ENCODE measurements around the gene LRRC66.

LRRC66 gene, protein sequence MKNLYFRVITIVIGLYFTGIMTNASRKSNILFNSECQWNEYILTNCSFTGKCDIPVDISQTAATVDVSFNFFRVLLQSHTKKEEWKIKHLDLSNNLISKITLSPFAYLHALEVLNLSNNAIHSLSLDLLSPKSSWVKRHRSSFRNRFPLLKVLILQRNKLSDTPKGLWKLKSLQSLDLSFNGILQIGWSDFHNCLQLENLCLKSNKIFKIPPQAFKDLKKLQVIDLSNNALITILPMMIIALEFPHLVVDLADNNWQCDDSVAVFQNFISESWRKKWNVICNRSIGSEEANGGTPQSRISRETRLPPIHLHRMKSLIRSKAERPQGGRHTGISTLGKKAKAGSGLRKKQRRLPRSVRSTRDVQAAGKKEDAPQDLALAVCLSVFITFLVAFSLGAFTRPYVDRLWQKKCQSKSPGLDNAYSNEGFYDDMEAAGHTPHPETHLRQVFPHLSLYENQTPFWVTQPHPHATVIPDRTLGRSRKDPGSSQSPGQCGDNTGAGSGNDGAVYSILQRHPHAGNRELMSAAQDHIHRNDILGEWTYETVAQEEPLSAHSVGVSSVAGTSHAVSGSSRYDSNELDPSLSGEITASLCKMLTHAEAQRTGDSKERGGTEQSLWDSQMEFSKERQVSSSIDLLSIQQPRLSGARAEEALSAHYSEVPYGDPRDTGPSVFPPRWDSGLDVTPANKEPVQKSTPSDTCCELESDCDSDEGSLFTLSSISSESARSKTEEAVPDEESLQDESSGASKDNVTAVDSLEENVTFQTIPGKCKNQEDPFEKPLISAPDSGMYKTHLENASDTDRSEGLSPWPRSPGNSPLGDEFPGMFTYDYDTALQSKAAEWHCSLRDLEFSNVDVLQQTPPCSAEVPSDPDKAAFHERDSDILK

GRCh38 chr4:52019936-52020657 lies at the start of gene LRRC66:
Gene LRRC66, minus strand, starts transcription at chr4:52020363. Its CDS starts 2,750 bp downstream, at chr4:52017613.
- Histone ChIP-seq H3K9me3 (ENCODE audit: control insufficient read depth, low read length) (no peaks in the 10 kb centered on the region), H3K9ac (ENCODE audit: low read length) (no peak within 1 kb of the TSS), H3K36me3 (ENCODE audit: control insufficient read depth, insufficient read depth, low read length, severe bottlenecking) (peaks cover 25% of the 10 kb centered on the region), H3K4me3 (ENCODE audit: low read length) (no peak within 1 kb of the TSS), H3K4me1 (ENCODE audit: control insufficient read depth, insufficient read depth, low read length) (peaks cover 12% of the 10 kb centered on the region), H3K27me3 (replicated peaks; ENCODE audit: control insufficient read depth, insufficient read depth, low read length) (no peaks in the 10 kb centered on the region)
- peak; percentile 29 for DNase-seq (ENCODE audit: low read depth)

DNA sequence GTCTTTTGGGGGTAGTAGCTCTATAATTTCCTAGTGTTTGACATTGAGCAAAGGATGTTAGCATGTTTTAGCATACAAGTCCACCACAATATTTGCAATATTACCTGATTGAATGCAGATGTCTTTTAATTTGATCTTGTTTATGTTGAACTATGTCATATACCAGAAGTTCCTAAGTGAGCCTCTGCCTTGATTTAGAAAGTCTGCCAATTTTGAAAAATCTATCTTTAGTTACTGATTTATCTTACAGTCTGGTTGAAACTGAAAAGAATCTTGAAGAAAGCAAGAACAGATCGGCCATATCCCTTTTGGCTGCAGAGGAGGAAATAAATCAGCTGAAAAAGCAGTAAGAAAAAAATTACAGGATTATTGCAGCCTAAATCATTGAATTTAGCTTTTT lies 49.4 kb upstream of the LRRC66 start:
- no peaks in the 10 kb centered on the region for H3K36me3 ChIP-seq (ENCODE audit: control insufficient read depth, insufficient read depth, low read length, severe bottlenecking)

DNA sequence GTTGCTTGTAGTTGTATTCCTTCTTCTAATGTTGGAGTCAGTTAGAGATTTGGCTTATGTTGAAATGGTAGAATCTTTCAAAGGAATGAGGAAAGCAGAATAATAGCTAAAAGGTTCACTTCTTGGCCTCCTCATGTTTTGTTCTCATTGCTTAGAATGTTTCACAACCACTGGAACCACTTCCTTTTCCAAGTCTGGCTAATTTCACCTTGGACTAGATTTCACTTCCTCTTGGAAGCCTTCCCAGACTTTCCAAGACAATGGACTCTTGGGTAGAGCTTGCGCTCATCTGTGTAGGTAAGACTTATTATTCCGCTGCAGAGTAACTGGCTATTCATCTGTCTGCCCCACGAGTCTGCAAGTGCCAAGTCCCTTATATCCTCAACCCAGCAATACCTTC lies 39.2 kb upstream of the LRRC66 start:
- DNase-seq (ENCODE audit: low read depth): peak; percentile 83
- H3K9ac ChIP-seq (ENCODE audit: low read length): no peak overlapping the region

More for the DNA sequence above, 49.4 kb upstream of the LRRC66 start:
- Histone ChIP-seq H3K9ac (ENCODE audit: low read length) (no peak overlapping the region), H3K27me3 (replicated peaks; ENCODE audit: control insufficient read depth, insufficient read depth, low read length) (no peaks in the 10 kb centered on the region), H3K4me1 (ENCODE audit: control insufficient read depth, insufficient read depth, low read length) (no peaks in the 10 kb centered on the region), H3K9me3 (ENCODE audit: control insufficient read depth, low read length) (no peaks in the 10 kb centered on the region), H3K4me3 (ENCODE audit: low read length) (no peak overlapping the region)
- DNase-seq (ENCODE audit: low read depth): peak; percentile 67

GRCh38 chr4:52058275-52058674 lies 38.1 kb upstream of the LRRC66 start:
- no peaks in the 10 kb centered on the region for H3K27me3 ChIP-seq (replicated peaks; ENCODE audit: control insufficient read depth, insufficient read depth, low read length)
- H3K9me3 ChIP-seq (ENCODE audit: control insufficient read depth, low read length): no peaks in the 10 kb centered on the region
- no peaks in the 10 kb centered on the region for H3K36me3 ChIP-seq (ENCODE audit: control insufficient read depth, insufficient read depth, low read length, severe bottlenecking)
- no peak for DNase-seq (ENCODE audit: low read depth)
- H3K9ac ChIP-seq (ENCODE audit: low read length): no peak overlapping the region
- H3K4me3 ChIP-seq (ENCODE audit: low read length): no peak overlapping the region
- peaks cover 39% of the 10 kb centered on the region for H3K4me1 ChIP-seq (ENCODE audit: control insufficient read depth, insufficient read depth, low read length)

More for the DNA sequence above, 39.2 kb upstream of the LRRC66 start:
- Histone ChIP-seq H3K36me3 (ENCODE audit: control insufficient read depth, insufficient read depth, low read length, severe bottlenecking) (no peaks in the 10 kb centered on the region), H3K9me3 (ENCODE audit: control insufficient read depth, low read length) (no peaks in the 10 kb centered on the region), H3K4me3 (ENCODE audit: low read length) (no peak overlapping the region), H3K27me3 (replicated peaks; ENCODE audit: control insufficient read depth, insufficient read depth, low read length) (no peaks in the 10 kb centered on the region), H3K4me1 (ENCODE audit: control insufficient read depth, insufficient read depth, low read length) (peaks cover 39% of the 10 kb centered on the region)

GRCh38 chr4:52057196-52057595 lies 37.0 kb upstream of the LRRC66 start:
- no peaks in the 10 kb centered on the region for H3K27me3 ChIP-seq (replicated peaks; ENCODE audit: control insufficient read depth, insufficient read depth, low read length)
- H3K4me3 ChIP-seq (ENCODE audit: low read length): no peak overlapping the region
- H3K36me3 ChIP-seq (ENCODE audit: control insufficient read depth, insufficient read depth, low read length, severe bottlenecking): no peaks in the 10 kb centered on the region
- peak overlapping the region; percentile 7 for H3K9ac ChIP-seq (ENCODE audit: low read length)
- peak; percentile 63 for DNase-seq (ENCODE audit: low read depth)
- peaks cover 42% of the 10 kb centered on the region for H3K4me1 ChIP-seq (ENCODE audit: control insufficient read depth, insufficient read depth, low read length)
- H3K9me3 ChIP-seq (ENCODE audit: control insufficient read depth, low read length): no peaks in the 10 kb centered on the region

GRCh38 chr4:52054254-52054653 lies 34.1 kb upstream of the LRRC66 start:
- H3K4me3 ChIP-seq (ENCODE audit: low read length): no peak overlapping the region
- no peaks in the 10 kb centered on the region for H3K9me3 ChIP-seq (ENCODE audit: control insufficient read depth, low read length)
- no peak for DNase-seq (ENCODE audit: low read depth)
- H3K9ac ChIP-seq (ENCODE audit: low read length): no peak overlapping the region
- no peaks in the 10 kb centered on the region for H3K27me3 ChIP-seq (replicated peaks; ENCODE audit: control insufficient read depth, insufficient read depth, low read length)
- peaks cover 45% of the 10 kb centered on the region for H3K4me1 ChIP-seq (ENCODE audit: control insufficient read depth, insufficient read depth, low read length)
- no peaks in the 10 kb centered on the region for H3K36me3 ChIP-seq (ENCODE audit: control insufficient read depth, insufficient read depth, low read length, severe bottlenecking)

- peak overlapping the region; percentile 93 for H3K4me3 ChIP-seq (ENCODE audit: low read length)
- peaks cover 27% of the 10 kb centered on the region for H3K4me1 ChIP-seq (ENCODE audit: control insufficient read depth, insufficient read depth, low read length)
- peak; percentile 39 for DNase-seq (ENCODE audit: low read depth)
- no peaks in the 10 kb centered on the region for H3K27me3 ChIP-seq (replicated peaks; ENCODE audit: control insufficient read depth, insufficient read depth, low read length)
- no peaks in the 10 kb centered on the region for H3K36me3 ChIP-seq (ENCODE audit: control insufficient read depth, insufficient read depth, low read length, severe bottlenecking)
- no peaks in the 10 kb centered on the region for H3K9me3 ChIP-seq (ENCODE audit: control insufficient read depth, low read length)
- H3K9ac ChIP-seq (ENCODE audit: low read length): peak overlapping the region; percentile 88
Observed at GRCh38 chr4:52052475-52052780, 32.3 kb upstream of the LRRC66 start.

- H3K4me3 ChIP-seq (ENCODE audit: low read length): peak overlapping the region; percentile 93
- DNase-seq (ENCODE audit: low read depth): peak; percentile 90
- peak overlapping the region; percentile 88 for H3K9ac ChIP-seq (ENCODE audit: low read length)
- peaks cover 21% of the 10 kb centered on the region for H3K4me1 ChIP-seq (ENCODE audit: control insufficient read depth, insufficient read depth, low read length)
- no peaks in the 10 kb centered on the region for H3K27me3 ChIP-seq (replicated peaks; ENCODE audit: control insufficient read depth, insufficient read depth, low read length)
- H3K9me3 ChIP-seq (ENCODE audit: control insufficient read depth, low read length): no peaks in the 10 kb centered on the region
- H3K36me3 ChIP-seq (ENCODE audit: control insufficient read depth, insufficient read depth, low read length, severe bottlenecking): no peaks in the 10 kb centered on the region
Observed at GRCh38 chr4:52051615-52052474, 31.7 kb upstream of the LRRC66 start.

DNA sequence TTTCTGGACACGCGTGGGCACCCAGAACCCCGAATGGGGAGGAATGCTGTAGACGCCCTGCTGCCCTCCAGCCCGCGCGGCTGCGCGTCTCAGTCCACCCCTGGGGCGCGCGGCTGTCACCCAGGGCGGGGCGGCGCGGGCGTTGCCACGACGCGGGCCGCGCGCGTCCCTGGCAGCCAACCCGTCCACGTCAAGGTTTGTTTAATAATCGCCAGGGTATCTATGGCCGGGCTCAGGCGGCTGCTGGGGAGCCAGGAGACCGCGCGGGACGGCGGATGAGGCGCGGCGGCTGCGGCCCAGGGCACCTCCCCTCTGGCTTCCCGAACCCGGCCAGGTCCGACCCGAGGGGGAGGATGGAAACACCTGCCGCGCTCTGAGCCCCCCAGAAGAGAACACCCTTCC lies 31.1 kb upstream of the LRRC66 start, which contains the start of gene SPATA18:
SPATA18 (plus strand) TSS at position 92 of the 402 bp plus-strand sequence. CDS start 401 bp downstream, outside the sequence.
- Histone ChIP-seq H3K9me3 (ENCODE audit: control insufficient read depth, low read length) (no peaks in the 10 kb centered on the region), H3K4me3 (ENCODE audit: low read length) (peak within 1 kb of the TSS; percentile 93), H3K4me1 (ENCODE audit: control insufficient read depth, insufficient read depth, low read length) (peaks cover 16% of the 10 kb centered on the region), H3K27me3 (replicated peaks; ENCODE audit: control insufficient read depth, insufficient read depth, low read length) (no peaks in the 10 kb centered on the region), H3K36me3 (ENCODE audit: control insufficient read depth, insufficient read depth, low read length, severe bottlenecking) (no peaks in the 10 kb centered on the region), H3K9ac (ENCODE audit: low read length) (peak within 1 kb of the TSS; percentile 88)
- DNase-seq (ENCODE audit: low read depth): peak; percentile 76

- no peak for DNase-seq (ENCODE audit: low read depth)
- no peak overlapping the region for H3K9ac ChIP-seq (ENCODE audit: low read length)
- no peaks in the 10 kb centered on the region for H3K27me3 ChIP-seq (replicated peaks; ENCODE audit: control insufficient read depth, insufficient read depth, low read length)
- H3K4me1 ChIP-seq (ENCODE audit: control insufficient read depth, insufficient read depth, low read length): peaks cover 9% of the 10 kb centered on the region
- no peaks in the 10 kb centered on the region for H3K36me3 ChIP-seq (ENCODE audit: control insufficient read depth, insufficient read depth, low read length, severe bottlenecking)
- no peaks in the 10 kb centered on the region for H3K9me3 ChIP-seq (ENCODE audit: control insufficient read depth, low read length)
- no peak overlapping the region for H3K4me3 ChIP-seq (ENCODE audit: low read length)
Observed at GRCh38 chr4:52049266-52049665, 29.1 kb upstream of the LRRC66 start.

Data from adipocyte (in vitro differentiated cells).